Left lung (tissue), 10 donors: ENCODE results near the gene PCNX2. TPM values are rescaled to one million over a fixed set of nuclear protein-coding genes. Genes with fewer than 3 reads are reported as not detected.

Source experiments
- ATAC-seq: fragments of 200-7000 bp; cut with Tn5 transposase; one replicate; pipeline ENCODE4 v1.9.1; 2020; ENCODE audit warnings: moderate library complexity
- DNase-seq, 4 donors: peaks; one replicate each; pipeline ENCODE4 v3.0.0-alpha.2; 2013 to 2020
- H3K27ac ChIP-seq, 2 donors: fragments of 200-600 bp; sonication (generic) in 1 of 2; one replicate each; pipeline versions ENCODE4 v1.5.0 to v1.8.0; 2020 to 2021
- H3K27me3 ChIP-seq, 2 donors: fragments of 200-600 bp; sonication (generic) in 1 of 2; one replicate each; pipeline versions ENCODE4 v1.5.0 to v1.8.0; 2020 to 2021
- H3K36me3 ChIP-seq, 2 donors: fragments of 200-600 bp; sonication (generic) in 1 of 2; one replicate each; pipeline versions ENCODE4 v1.5.0 to v1.8.0; 2020 to 2021
- H3K4me1 ChIP-seq, 2 donors: fragments of 200-600 bp; one replicate each; pipeline ENCODE4 v1.8.0; 2021
- H3K4me3 ChIP-seq, 2 donors: fragments of 200-600 bp; sonication (generic) in 1 of 2; one replicate each; pipeline versions ENCODE4 v1.5.0 to v1.8.0; 2020 to 2021; ENCODE audit warnings: mild to moderate bottlenecking in 1 of 2
- H3K9me3 ChIP-seq, 2 donors: fragments of 200-600 bp; sonication (generic) in 1 of 2; one replicate each; pipeline versions ENCODE4 v1.5.0 to v1.8.0; 2020 to 2021
- intact Hi-C, 2 donors: fragments of 100-400 bp; cut with DNase I; formaldehyde crosslinking; loops; one replicate each; pipeline versions ENCODE4 v1.11.2 to v1.14.2; 2022
- polyA plus RNA-seq, 6 donors: library from polyadenylated mRNA; unstranded; fragments of 120-200 nt; gene quantifications; one replicate each; pipeline ENCODE4 v1.2.1, GENCODE V29; 2013; ENCODE audit not compliant: insufficient read length in 6 of 6
- total RNA-seq, 2 donors: library from RNA; stranded (reverse); fragmentation: NEBNext Ultra II Directional; extraction: Animal tissue kit (Norgen Biotek cat#: 25700); gene quantifications; one replicate each; pipeline ENCODE4 v1.2.1, GENCODE V29; 2021
- TF ChIP-seq, protein P1 (sequence below), 2 donors: fragments of 200-600 bp; sonication (generic) in 1 of 2; IDR thresholded peaks; one replicate each; pipeline versions ENCODE4 v1.5.0 to v1.8.0; 2021; ENCODE audit warnings: antibody characterized with exemption in 2 of 2
- donor health status: DM: no; HTN: yes; CAD: no.
- donor health status: DM: no; HTN: no; CAD: no.

PCNX2 gene
- total and polyA plus RNA-seq, 8 donors = 9.2 to 14.7 (median 11.3) TPM

DNA sequence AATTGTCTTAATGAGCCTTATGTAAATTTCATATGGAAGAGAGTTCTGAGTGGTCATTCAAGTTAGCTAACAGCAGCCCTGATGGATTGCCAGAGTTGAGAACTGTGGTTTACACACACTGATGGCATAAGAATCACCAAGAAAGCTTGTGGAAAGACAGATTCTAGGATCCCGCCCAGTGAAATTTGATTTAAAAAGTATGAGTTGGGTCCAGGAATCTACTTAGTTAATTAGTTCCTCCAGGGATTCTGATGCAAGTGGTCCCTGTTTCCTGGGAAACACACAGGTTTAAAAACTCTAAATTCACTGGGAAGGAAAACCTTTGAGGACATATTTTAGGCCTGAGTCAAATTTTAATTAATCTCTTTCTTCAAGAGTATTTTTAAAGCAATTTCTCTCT, 200.8 kb downstream of the PCNX2 start:
- Histone ChIP-seq H3K4me3 (no peak overlapping the region), H3K27me3 (no peaks in the 10 kb centered on the region), H3K4me1 (no peaks in the 10 kb centered on the region), H3K36me3 (no peaks in the 10 kb centered on the region), H3K9me3 (no peaks in the 10 kb centered on the region), H3K27ac (no peak overlapping the region)
- intact Hi-C loops = no loop called here
- ATAC-seq = no peak
- no peak for DNase-seq
- TF ChIP-seq, protein P1, sequence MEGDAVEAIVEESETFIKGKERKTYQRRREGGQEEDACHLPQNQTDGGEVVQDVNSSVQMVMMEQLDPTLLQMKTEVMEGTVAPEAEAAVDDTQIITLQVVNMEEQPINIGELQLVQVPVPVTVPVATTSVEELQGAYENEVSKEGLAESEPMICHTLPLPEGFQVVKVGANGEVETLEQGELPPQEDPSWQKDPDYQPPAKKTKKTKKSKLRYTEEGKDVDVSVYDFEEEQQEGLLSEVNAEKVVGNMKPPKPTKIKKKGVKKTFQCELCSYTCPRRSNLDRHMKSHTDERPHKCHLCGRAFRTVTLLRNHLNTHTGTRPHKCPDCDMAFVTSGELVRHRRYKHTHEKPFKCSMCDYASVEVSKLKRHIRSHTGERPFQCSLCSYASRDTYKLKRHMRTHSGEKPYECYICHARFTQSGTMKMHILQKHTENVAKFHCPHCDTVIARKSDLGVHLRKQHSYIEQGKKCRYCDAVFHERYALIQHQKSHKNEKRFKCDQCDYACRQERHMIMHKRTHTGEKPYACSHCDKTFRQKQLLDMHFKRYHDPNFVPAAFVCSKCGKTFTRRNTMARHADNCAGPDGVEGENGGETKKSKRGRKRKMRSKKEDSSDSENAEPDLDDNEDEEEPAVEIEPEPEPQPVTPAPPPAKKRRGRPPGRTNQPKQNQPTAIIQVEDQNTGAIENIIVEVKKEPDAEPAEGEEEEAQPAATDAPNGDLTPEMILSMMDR (IDR thresholded peaks at IDR 0.05) = no peak

DNA sequence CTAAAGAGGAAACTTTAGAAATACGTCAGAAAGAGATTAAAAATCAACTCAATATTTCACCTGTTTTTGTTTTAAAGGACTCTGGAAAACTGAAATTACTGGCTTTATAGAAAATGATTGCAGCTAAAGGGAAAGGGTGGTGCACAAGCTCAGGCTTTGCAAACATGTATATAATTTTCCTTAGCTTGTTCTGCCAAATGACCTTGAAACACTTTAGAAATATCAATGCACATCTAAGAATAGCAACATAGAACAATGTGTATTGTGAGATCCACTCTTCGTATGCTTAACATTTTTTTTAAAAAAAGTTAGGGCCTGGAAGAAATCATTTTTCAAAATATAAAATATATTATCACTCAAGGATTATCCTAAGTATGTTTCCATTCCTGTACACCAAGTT, 201.3 kb downstream of the PCNX2 start:
- Histone ChIP-seq H3K27ac (no peak overlapping the region), H3K4me3 (no peak overlapping the region), H3K4me1 (no peaks in the 10 kb centered on the region), H3K27me3 (no peaks in the 10 kb centered on the region), H3K36me3 (no peaks in the 10 kb centered on the region), H3K9me3 (no peaks in the 10 kb centered on the region)
- ATAC-seq (no peak), DNase-seq (no peak)
- intact Hi-C loops = no loop called here
- TF ChIP-seq, protein P1 (IDR thresholded peaks at IDR 0.05) = no peak

DNA sequence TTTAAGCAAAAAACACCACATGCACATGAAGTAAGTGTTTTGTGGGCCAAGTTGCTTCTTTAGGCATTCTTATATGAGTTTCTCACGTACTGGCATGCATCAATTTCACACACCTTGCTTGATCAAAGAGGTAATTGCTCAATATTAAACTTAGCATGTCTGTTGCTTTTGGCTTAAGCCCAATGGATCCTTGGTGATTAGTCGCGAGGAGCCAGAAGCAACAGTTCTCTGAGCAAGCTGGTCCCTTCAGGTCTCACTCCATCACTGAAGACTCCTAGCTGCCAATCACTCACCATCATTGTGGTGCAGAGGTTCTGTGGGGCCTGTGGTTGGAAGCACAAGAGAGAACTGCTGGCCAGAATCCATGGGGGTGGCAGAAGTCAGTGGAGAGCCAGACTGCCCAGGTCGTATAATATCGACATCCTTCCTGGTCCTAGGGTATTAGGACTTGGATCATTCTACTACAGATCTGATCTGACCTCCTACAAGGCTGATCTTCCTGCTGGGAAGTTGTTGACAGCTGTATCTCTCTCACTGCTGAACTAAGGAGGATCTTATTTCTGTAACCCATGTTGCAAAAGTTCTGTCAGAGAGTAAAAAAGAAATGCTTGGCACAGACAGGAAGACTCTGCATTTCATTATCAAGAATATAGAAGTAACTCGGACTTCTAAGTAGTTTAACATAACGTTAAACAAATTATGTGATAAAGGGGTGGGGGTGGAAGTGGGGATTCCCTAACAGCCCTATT, 204.6 kb downstream of the PCNX2 start:
- no peaks in the 10 kb centered on the region for H3K27me3 ChIP-seq
- no peak for ATAC-seq
- intact Hi-C loops = no loop called here
- TF ChIP-seq, protein P1 (IDR thresholded peaks at IDR 0.05) = no peak
- H3K27ac ChIP-seq = no peak overlapping the region
- no peaks in the 10 kb centered on the region for H3K4me1 ChIP-seq
- no peak overlapping the region for H3K4me3 ChIP-seq
- no peaks in the 10 kb centered on the region for H3K36me3 ChIP-seq
- no peaks in the 10 kb centered on the region for H3K9me3 ChIP-seq
- DNase-seq = no peak

DNA sequence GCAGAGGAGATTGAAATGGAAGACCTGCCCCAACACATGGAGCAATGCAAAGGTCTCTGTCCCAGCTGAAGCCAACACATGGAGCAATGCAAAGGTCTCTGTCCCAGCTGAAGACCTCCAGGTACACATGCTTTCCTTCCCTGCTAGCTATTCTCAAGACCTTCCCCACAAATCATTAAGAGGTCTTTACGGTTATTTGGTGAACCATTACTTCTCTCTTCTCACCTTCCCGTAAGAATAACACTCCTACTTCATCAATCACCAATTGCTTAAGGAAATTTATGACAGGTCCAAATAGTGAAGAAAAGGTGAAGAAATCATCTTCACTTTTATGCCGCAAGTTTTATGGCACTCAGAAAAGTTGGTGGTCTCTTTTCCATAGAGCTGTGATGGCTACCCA, 206.3 kb downstream of the PCNX2 start:
- ATAC-seq (no peak), DNase-seq (no peak)
- Histone ChIP-seq H3K36me3 (no peaks in the 10 kb centered on the region), H3K27me3 (no peaks in the 10 kb centered on the region), H3K4me1 (no peaks in the 10 kb centered on the region), H3K27ac (no peak overlapping the region), H3K4me3 (no peak overlapping the region), H3K9me3 (no peaks in the 10 kb centered on the region)
- TF ChIP-seq, protein P1 (IDR thresholded peaks at IDR 0.05) = no peak
- intact Hi-C loops = no loop called here

DNA sequence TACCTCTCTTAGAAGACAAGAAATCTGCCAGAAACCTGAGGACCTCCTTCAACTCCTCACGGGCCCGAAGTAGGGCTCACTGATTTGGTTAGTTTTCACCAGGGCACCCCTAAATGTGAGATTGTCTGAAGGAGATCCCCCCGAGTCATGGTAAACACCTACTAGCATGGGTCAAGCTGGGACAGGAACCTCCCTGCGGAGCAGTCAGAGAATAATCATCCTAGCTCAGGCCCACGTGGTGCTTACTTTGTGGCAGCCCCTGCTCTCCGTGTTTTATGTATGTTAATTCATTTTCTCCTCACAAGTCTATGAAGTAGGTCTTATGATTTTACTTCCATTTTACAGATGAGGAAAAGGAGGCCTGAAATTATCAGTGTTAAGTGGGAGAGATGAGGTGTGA, 206.9 kb downstream of the PCNX2 start:
- DNase-seq (no peak), ATAC-seq (no peak)
- H3K4me3 ChIP-seq = no peak overlapping the region
- TF ChIP-seq, protein P1 (IDR thresholded peaks at IDR 0.05) = no peak
- no peaks in the 10 kb centered on the region for H3K4me1 ChIP-seq
- no peaks in the 10 kb centered on the region for H3K36me3 ChIP-seq
- H3K9me3 ChIP-seq = no peaks in the 10 kb centered on the region
- H3K27ac ChIP-seq = no peak overlapping the region
- intact Hi-C loops = no loop called here
- H3K27me3 ChIP-seq = no peaks in the 10 kb centered on the region
